HG02885 (cell line): Measurements from ENCODE around the gene APLP1.
"Not testable (repeated sequence)": the region's sequence is repeated elsewhere in the genome, so short reads cannot be mapped to it uniquely, and the experiment has no call there.

Experiments used
- ATAC-seq: cut with Tn5 transposase; IDR thresholded peaks from one replicate; pipeline ENCODE4 v1.9.1; 2021; ENCODE audit warnings: mild to moderate bottlenecking; ENCODE audit not compliant: unreplicated experiment, poor library complexity

APLP1 gene

GRCh38 chr19:35868172-35868822 lies at the start of gene APLP1:
Gene APLP1, plus strand, starts transcription at chr19:35868574. Its CDS starts 63 bp downstream, at chr19:35868637.
- ATAC-seq = no peak

GRCh38 chr19:35822579-35822978 lies 45.8 kb upstream of the APLP1 start:
- no peak for ATAC-seq

DNA sequence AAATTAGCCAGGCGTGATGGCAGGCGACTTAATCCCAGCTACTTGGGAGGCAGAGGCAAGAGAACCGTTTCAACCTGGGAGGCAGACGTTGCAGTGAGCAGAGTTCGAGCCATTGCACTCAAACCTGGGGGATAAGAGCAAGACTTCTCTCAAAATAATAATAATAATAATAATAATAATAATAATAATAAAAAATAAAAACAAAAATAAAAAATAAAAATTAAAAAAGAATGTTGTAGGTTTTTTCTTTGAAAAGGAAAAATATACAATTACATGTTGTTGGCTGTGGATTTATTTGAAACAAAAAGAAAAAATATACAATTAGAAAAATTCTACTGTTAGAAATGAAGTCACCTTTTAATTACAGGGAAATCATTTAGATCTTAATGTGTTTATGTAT lies 44.2 kb upstream of the APLP1 start:
- no peak for ATAC-seq

DNA sequence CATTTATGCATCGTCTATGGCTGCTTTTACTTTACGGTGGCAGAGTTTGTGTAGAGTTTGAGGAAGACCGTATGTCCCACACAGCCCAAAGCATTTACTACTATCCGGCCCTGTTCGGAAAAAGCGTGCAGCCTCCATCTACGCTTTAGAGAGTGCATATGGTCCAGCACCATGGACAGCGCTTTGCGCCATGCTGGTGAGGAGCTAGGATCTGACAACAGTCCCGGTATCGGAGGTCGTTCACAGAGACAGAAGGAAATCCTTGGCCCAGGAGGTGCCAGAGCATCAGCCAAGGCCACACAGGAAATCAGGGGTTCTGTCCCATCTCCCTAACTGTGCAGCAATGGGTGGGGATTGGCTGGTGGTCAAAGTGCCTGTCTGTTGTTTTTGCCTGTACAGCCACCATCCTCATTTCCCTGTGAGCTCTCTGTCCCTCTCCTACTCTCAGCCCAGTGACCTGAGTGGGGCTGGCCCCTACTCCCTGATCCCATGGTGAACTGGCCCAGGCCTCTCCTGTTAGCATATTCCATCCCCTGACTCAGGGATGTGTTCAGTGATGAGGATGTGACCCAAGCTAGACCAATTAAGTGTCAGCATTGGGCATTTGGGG lies 39.6 kb upstream of the APLP1 start:
- no peak for ATAC-seq

- ATAC-seq = no peak
These were observed 37.4 kb upstream of the APLP1 start for GRCh38 chr19:35830986-35831385.

GRCh38 chr19:35832054-35832453 lies 36.3 kb upstream of the APLP1 start:
- ATAC-seq = no peak

DNA sequence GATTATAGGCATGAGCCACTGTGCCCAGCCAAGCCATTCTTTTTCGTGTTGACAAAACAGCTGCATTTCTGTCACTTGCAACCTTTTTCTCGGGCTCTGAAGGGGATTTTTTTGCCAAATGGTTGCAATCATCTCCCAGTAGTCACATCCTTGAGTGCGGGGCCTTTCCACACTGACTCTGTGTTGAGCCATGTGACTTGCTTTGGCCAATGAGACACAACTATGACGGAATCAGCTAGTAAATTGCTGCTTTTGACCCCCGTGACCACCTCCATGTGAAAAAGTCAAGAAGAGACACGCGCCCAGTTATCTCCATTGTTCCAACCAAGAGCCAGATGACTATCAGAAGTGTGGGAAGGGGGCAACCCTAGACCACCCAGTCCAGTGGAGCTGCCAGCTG lies 34.4 kb upstream of the APLP1 start:
- ATAC-seq = no peak

GRCh38 chr19:35836096-35836495 lies 32.3 kb upstream of the APLP1 start:
- ATAC-seq = not testable (repeated sequence)

DNA sequence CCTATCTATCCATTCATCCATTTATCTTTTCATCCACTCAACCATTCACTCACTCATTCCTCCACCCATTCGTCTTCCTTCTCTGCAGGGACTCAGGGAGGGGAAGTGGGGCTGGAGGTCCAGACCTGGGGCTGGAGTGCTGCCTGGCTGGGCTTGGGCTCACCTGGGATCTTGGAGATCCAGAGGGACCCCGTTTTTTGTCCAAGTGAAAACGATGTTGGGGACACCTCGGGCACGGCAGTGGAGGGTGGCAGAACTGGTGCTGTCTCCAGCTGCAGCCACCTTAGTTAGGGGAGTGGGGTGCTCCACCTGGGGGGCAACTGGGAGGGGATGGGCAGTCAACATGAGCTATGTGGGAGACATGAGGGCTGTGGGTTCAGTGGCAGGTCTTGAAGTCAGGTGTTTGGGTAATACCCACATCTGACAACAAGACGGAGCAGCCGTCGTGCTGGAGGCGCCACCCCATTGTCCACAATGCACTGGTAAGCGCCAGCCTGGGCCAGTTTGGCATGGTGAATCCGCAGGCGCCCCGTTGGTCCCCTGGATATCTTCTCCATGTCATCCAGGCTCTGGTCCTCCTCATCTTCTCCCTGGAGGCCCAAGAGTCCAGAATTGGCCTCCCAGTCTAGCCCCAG lies 26.3 kb upstream of the APLP1 start:
- no peak for ATAC-seq

DNA sequence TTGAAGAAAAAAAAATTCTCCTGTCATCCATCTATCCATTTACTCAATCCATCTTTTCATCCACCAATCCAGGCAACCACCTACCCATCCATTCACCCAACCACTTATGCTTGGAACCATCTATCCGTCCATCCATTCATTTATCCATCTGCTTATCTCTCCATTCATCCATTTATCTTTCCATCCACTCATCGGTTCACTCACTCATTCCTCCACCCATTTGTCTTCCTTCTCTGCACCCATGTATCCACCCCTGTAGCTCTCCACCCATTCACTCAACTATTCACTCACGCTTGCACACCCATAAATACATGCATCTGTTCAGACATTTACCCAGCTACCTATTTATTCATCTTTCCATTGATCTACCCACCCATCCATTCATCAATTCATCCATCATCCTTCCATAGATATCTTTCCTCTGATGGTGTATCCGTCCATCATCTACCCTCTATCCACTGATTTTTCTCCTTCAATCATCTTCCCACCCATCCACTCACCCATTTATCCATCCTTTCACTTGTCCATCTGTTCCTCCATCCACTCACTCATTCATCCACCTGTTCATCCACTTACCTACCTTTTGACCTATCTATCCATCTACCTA lies 25.6 kb upstream of the APLP1 start:
- no peak for ATAC-seq

DNA sequence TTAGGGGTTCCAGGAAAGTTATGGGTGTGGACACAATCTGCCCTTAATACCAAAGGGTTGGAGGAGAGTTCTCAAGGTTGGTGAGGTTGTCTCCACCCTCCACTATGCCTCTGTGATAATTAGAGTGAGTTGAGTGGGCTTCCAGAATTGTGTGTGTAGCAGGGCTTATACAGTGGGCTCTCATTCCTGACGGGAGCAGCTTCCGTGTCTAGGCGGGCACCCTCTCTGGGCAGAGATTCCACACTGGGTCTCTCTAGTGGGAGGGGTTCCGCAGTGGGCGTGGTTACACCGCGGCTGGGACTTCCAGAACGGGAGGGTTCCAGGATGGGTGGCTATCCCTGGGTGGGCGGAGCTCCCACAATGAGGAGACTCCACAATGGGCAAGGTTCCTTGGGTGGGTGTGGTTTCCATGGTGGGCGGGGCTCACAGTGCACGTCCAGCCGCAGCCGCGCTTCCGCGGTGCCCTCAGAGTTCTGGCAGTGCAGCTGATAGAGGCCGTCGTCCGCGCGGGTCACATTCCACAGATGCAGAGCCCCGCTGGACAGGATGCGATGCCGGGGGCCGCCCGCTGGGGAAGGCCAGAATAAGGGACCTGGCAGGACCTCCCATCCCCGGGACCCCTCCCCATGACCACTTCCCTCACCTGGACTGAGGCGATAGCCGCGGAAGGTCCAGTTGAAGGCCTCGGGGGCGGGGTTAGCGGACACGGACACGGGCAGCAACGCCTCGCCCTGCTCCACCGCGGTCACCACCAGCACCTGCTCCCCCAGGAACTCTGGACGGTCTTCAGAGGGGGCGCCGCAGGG lies 24.5 kb upstream of the APLP1 start:
- no peak for ATAC-seq

DNA sequence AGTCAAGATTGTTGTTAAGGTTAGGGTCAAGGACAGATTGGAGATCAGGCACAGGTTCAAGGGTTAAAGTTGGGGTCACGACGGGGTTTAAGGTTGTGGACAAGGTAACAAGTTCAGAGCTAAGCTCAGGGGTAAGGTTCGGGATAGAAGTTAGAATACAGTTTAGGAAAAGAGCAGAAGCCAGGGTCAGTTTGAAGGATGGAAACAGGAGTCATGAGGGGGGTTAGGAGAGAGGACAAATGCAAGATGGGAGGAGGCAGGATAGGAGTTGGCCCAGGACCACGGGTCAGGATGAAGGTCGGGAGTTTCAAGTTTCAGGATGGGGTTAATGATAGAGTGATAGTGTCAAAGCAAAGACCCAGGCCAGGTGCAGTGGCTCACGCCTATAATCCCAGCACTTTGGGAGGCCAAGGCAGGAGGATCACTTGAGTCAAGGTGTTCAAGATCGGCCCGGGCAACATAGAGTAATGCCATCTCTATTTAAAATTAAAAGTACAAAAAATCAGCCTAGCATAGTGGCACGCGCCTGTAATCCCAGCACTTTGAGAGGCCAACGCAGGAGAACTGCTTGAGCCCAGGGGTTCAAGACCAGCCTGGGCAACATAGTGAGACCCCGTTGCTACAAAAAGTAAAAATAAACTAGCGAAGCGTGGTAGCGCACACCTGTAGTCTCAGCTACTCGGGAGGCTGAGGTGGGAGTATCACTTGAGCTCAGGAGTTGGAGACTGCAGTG lies 23.7 kb upstream of the APLP1 start:
- no peak for ATAC-seq

- no peak for ATAC-seq
These were observed 22.9 kb upstream of the APLP1 start for GRCh38 chr19:35845215-35846037.

DNA sequence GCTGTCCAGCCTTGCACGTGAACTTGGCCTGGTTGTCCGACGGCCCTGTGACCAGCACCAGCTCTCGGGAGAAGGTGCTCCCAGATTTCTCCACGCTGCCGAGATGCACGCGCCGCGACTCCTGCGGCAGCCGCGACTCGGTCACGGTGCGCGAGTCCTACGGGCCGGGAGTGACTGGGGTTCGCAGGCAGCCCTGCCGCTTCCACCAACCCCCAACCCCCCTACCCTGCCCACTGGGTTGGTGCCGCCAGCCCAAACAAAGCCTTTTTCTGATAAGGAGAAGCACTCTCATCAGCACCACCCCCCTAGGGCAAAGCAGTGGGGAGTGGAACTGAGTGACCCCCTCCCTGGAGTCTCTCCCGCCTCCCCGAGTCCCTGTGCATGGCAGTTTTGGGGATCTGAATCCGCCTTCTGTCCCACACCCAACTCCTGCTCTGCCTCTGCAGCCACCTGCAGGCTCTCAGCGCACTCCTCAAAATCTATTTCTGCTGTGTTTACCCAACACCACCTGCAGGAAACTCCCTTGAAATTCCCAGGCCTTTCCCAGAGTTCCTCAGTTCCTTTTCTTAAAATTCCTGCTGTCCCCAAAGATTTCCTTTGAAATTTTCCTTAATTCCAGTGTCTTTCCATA lies 22.2 kb upstream of the APLP1 start:
- no peak for ATAC-seq

- ATAC-seq = no peak
These were observed 20.5 kb upstream of the APLP1 start for GRCh38 chr19:35847911-35848310.

DNA sequence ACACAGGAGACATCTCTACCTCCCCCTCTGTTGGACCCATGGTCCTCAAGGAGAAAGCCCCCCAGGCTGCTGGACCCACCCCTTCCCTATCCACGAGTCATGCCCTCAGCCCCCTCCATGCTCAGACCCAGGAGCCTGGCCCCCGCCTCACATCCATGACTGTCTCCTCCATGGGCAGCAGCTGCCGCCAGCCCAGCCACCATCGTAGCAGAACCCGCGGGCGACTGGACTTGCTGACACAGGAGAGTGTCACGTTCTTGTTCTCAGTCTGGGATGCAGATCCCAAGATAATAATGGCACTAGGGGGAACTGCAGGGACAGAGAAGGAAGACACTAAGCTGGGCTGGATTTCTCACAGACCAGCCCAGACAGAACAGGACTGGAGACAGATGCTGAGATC lies 19.9 kb upstream of the APLP1 start:
- ATAC-seq = no peak

GRCh38 chr19:35848919-35849505 lies 19.4 kb upstream of the APLP1 start:
- ATAC-seq = no peak
